HUES64 (cell line): ENCODE results near the gene LDB2.
"Not testable (repeated sequence)": the region's sequence is repeated elsewhere in the genome, so short reads cannot be mapped to it uniquely, and the experiment has no call there.

Experiments used
- H3K27ac ChIP-seq: 2 replicates; pipeline ENCODE4 v1.7.0; 2013; ENCODE audit warnings: low read depth, low read length, inconsistent platforms
- H3K27me3 ChIP-seq: 2 replicates; pipeline ENCODE4 v1.6.1; 2013; ENCODE audit warnings: mild to moderate bottlenecking, low read length; ENCODE audit not compliant: insufficient read depth
- H3K36me3 ChIP-seq: 2 replicates; pipeline ENCODE4 v1.6.1; 2013; ENCODE audit warnings: mild to moderate bottlenecking, low read length; ENCODE audit not compliant: insufficient read depth
- H3K4me1 ChIP-seq: 2 replicates; pipeline ENCODE4 v1.6.1; 2013; ENCODE audit warnings: mild to moderate bottlenecking, low read length, moderate library complexity; ENCODE audit not compliant: insufficient read depth
- H3K4me3 ChIP-seq: 2 replicates; pipeline ENCODE4 v1.5.1; 2013; ENCODE audit warnings: mild to moderate bottlenecking, low read length, moderate library complexity
- H3K9ac ChIP-seq: 2 replicates; pipeline ENCODE4 v1.6.1; 2013; ENCODE audit warnings: mild to moderate bottlenecking, low read depth, low read length
- H3K9me3 ChIP-seq: 2 replicates; pipeline ENCODE4 v1.6.1; 2013; ENCODE audit warnings: low read depth, low read length; ENCODE audit not compliant: insufficient read depth
- WGBS: fragments of 150-250, 120-280 bp; methylation state at CpG from one replicate; pipeline ENCODE4 v1.1.7; 2013; ENCODE audit warnings: missing lambda C conversion rate; 5-methylcytosine and 5-hydroxymethylcytosine counted together

LDB2 gene

GRCh38 chr4:16655111-16655510, 243.3 kb downstream of the LDB2 start:
- Histone ChIP-seq H3K27me3 (no peaks in the 10 kb centered on the region), H3K9me3 (no peaks in the 10 kb centered on the region), H3K36me3 (no peaks in the 10 kb centered on the region), H3K4me3 (no peak overlapping the region), H3K4me1 (no peaks in the 10 kb centered on the region), H3K27ac (no peak overlapping the region), H3K9ac (no peak overlapping the region)
- WGBS, result 92% methylated on average over 3 of the region's 3 CpGs

- Histone ChIP-seq H3K9ac (no peak overlapping the region), H3K27me3 (no peaks in the 10 kb centered on the region), H3K4me1 (no peaks in the 10 kb centered on the region; the same call in 1 of the 2 replicates), H3K4me3 (no peak overlapping the region), H3K9me3 (no peaks in the 10 kb centered on the region), H3K36me3 (no peaks in the 10 kb centered on the region), H3K27ac (no peak overlapping the region)
- WGBS, result 93% methylated on average over 8 of the region's 8 CpGs
Measured at GRCh38 chr4:16652732-16653305, 245.6 kb downstream of the LDB2 start.

DNA sequence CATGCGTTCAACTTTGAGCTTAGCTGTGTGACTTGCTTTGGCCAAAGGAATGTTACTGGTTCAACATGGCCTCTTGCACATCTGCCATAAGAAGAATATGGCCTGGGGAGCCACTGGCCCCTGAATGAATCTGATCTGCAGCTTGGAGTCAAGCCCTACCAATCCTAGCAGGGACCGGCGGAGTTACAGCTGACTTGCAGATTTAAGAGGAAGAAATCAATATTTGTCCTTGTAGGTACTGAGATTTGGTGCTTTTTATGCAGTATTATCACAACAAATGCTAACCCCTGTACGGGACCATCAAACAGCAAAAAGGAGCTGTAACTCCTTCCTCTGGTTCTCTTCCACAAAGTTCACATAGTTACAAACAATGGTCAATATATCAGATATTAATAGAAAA, 252.0 kb downstream of the LDB2 start:
- no peak overlapping the region for H3K4me3 ChIP-seq
- H3K9me3 ChIP-seq, result no peaks in the 10 kb centered on the region
- H3K9ac ChIP-seq, result no peak overlapping the region
- H3K4me1 ChIP-seq, result no peaks in the 10 kb centered on the region; the same call in 1 of the 2 replicates
- no peak overlapping the region for H3K27ac ChIP-seq
- no peaks in the 10 kb centered on the region for H3K36me3 ChIP-seq
- H3K27me3 ChIP-seq, result no peaks in the 10 kb centered on the region
- 97% methylated on average over 3 of the region's 4 CpGs for WGBS

GRCh38 chr4:16643893-16644292, 254.6 kb downstream of the LDB2 start:
- H3K4me1 ChIP-seq, result no peaks in the 10 kb centered on the region; the same call in 1 of the 2 replicates
- H3K27ac ChIP-seq, result no peak overlapping the region
- no peaks in the 10 kb centered on the region for H3K36me3 ChIP-seq
- 90% methylated on average over 2 of the region's 2 CpGs for WGBS
- H3K9me3 ChIP-seq, result no peaks in the 10 kb centered on the region
- H3K9ac ChIP-seq, result no peak overlapping the region
- no peak overlapping the region for H3K4me3 ChIP-seq
- H3K27me3 ChIP-seq, result no peaks in the 10 kb centered on the region

GRCh38 chr4:16642897-16643296, 255.5 kb downstream of the LDB2 start:
- Histone ChIP-seq H3K27me3 (no peaks in the 10 kb centered on the region), H3K9ac (no peak overlapping the region), H3K9me3 (no peaks in the 10 kb centered on the region), H3K36me3 (no peaks in the 10 kb centered on the region), H3K4me1 (peaks cover 4% of the 10 kb centered on the region; the same call in 1 of the 2 replicates), H3K4me3 (no peak overlapping the region), H3K27ac (no peak overlapping the region)
- 97% methylated on average over 2 of the region's 5 CpGs for WGBS

DNA sequence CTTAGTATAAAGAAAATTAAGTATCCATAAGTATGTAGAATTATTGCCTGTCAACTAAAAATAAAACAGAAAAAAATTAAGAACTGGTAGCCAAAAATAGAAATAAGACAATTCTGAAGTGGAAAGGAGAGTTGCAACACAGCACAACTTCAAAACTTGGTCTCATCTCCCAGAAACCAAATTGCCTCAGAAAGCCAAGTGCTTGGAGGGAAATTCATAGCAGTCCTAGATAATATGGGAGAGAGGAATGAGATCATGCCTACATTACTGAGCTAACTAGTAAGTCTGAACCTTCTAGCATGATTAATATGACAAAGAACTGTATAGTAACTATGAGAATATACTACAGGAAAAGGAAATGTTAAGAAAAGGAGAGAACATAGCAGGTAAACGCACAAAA, 256.5 kb downstream of the LDB2 start:
- no peaks in the 10 kb centered on the region for H3K27me3 ChIP-seq
- no peak overlapping the region for H3K27ac ChIP-seq
- no peak overlapping the region for H3K4me3 ChIP-seq
- no CpG with 5 or more reads among the region's 1 CpG for WGBS
- H3K4me1 ChIP-seq, result peaks cover 13% of the 10 kb centered on the region
- no peak overlapping the region for H3K9ac ChIP-seq
- no peaks in the 10 kb centered on the region for H3K9me3 ChIP-seq
- H3K36me3 ChIP-seq, result no peaks in the 10 kb centered on the region

DNA sequence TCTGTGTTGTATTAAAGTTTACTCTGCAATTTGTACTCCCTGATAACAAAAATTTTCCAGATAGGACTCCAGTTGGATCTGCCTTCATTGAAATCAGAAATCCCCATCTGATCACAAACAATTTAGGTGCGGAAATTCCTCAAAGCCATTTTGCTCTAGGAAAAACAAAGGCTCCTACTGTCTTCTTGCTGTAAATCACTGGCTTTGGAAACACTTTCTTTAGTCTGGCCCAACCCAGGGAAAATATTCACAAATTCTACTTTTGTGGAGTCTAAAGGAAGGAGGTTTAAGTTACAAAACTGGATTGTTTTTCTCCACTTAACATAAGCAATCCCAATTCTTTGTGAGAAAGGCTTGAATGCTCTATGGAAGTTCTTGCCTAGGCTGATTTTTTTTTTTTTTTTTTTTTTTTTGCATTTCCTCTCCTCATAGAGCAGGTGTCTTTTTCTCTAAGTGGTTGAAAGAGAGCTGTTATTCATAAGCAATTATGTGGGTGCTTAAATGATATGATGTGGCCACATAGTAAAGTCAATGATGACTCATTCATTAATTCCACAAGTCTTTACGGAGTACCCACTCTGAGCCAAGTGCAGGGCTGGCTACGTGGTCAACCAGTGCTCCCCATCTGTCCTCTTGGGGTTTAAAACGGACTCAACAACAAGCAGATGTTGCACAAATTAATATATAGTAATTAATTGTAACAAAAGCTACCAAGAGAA, 261.4 kb downstream of the LDB2 start:
- Histone ChIP-seq H3K4me1 (peaks cover 23% of the 10 kb centered on the region), H3K9ac (no peak overlapping the region)
- WGBS, result 86% methylated on average over 3 of the region's 4 CpGs

DNA sequence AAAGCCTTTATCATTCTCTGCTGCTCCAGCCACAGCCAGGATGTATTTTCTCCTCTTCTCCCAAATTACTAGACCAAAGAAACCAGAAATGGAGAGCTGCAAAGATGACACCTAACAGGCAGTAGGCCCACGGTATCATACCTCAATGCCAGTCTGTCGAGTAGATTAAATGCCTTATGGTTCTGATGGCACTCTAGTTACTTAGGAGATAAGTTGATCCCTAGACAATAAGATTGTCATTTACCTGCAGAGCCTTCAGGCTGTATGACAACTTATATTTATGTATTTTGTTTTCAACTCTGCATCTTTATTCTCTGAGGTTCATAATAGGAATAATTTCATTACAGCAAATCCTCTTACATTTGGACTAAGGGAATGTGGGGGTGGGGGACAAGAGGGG, 262.1 kb downstream of the LDB2 start:
- H3K9me3 ChIP-seq, result no peaks in the 10 kb centered on the region
- H3K4me3 ChIP-seq, result no peak overlapping the region
- H3K27ac ChIP-seq, result no peak overlapping the region
- 93% methylated on average over 2 of the region's 2 CpGs for WGBS
- H3K27me3 ChIP-seq, result no peaks in the 10 kb centered on the region
- H3K36me3 ChIP-seq, result no peaks in the 10 kb centered on the region
- no peak overlapping the region for H3K9ac ChIP-seq
- H3K4me1 ChIP-seq, result peaks cover 23% of the 10 kb centered on the region

More for the DNA sequence above, 261.4 kb downstream of the LDB2 start:
- no peaks in the 10 kb centered on the region for H3K27me3 ChIP-seq
- H3K36me3 ChIP-seq, result no peaks in the 10 kb centered on the region
- H3K9me3 ChIP-seq, result no peaks in the 10 kb centered on the region
- peak overlapping the region; percentile 57; the same call in 1 of the 2 replicates for H3K27ac ChIP-seq
- H3K4me3 ChIP-seq, result no peak overlapping the region

DNA sequence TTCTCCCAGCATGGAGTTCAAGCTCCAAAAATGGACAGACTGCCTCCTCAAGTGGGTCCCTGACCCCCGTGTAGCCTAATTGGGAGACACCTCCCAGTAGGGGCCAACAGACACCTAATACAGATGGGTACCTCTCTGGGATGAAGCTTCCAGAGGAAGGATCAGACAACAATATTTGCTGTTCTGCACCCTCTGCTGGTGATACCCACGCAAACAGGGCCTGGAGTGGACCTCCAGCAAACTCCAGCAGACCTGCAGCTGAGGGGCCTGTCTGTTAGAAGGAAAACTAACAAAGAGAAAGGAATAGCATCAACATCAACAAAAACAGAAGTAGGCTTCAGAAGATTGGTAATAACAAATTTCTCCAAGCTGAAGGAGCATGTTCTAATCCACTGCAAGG, 269.2 kb downstream of the LDB2 start:
- H3K27ac ChIP-seq, H3K4me3 ChIP-seq, H3K36me3 ChIP-seq, H3K9ac ChIP-seq, H3K4me1 ChIP-seq, H3K9me3 ChIP-seq, H3K27me3 ChIP-seq: not testable (repeated sequence)
- WGBS, result 84% methylated on average over 2 of the region's 2 CpGs

- H3K9ac ChIP-seq, H3K9me3 ChIP-seq, H3K4me1 ChIP-seq, H3K27ac ChIP-seq, H3K4me3 ChIP-seq, H3K36me3 ChIP-seq, H3K27me3 ChIP-seq: not testable (repeated sequence)
- 94% methylated on average over 4 of the region's 4 CpGs for WGBS
Measured at GRCh38 chr4:16628835-16629234, 269.6 kb downstream of the LDB2 start.

DNA sequence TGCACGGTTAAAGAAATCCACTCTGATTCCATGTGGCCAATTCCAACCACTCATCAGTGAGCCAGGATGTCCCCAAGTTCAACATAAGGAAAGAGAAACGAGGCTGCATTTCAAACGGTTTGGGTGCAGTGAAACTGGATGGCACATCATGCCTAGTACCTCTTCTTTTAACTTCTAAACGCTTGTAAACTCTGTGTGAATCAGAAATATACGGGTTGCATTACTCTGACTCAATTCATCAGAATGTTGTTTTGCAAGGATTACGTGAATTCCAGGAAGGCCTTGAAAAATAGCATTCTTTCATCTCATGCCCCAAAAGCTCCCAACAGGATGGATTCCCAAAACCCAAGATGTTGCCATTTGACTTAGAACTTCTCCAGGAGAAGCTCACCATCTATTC, 270.4 kb downstream of the LDB2 start:
- Histone ChIP-seq H3K27ac (no peak overlapping the region), H3K9me3 (no peaks in the 10 kb centered on the region), H3K9ac (no peak overlapping the region), H3K4me3 (no peak overlapping the region), H3K36me3 (no peaks in the 10 kb centered on the region), H3K27me3 (no peaks in the 10 kb centered on the region), H3K4me1 (no peaks in the 10 kb centered on the region)
- WGBS, result 78% methylated on average over 6 of the region's 6 CpGs
